Astrocyte (in vitro differentiated cells and primary cell): ENCODE results near the gene RICTOR. TPM values are rescaled to one million over a fixed set of nuclear protein-coding genes. Genes with fewer than 3 reads are reported as not detected.

Source experiments
- DNase-seq: peaks from one replicate; pipeline ENCODE4 v3.0.0-alpha.2; 2010; ENCODE audit warnings: low read depth
- FAIRE-seq: peaks from 2 replicates; lab custom pipeline; 2011; peaks lifted over from hg19 to GRCh38; lab: Jason Lieb, UNC
- H2AFZ ChIP-seq: 2 replicates; pipeline ENCODE4 v1.6.0; 2012; ENCODE audit warnings: low read depth, low read length, inconsistent platforms
- H3K27ac ChIP-seq: 2 replicates; pipeline ENCODE4 v1.5.1; 2011; ENCODE audit warnings: low read depth, low read length, inconsistent platforms
- H3K27me3 ChIP-seq: 2 replicates; pipeline ENCODE4 v1.6.0; 2011; ENCODE audit warnings: low read length, inconsistent platforms; ENCODE audit not compliant: insufficient read depth
- H3K36me3 ChIP-seq: 2 replicates; pipeline ENCODE4 v1.5.1; 2011; ENCODE audit warnings: low read length, inconsistent platforms; ENCODE audit not compliant: insufficient read depth
- H3K4me1 ChIP-seq: 2 replicates; pipeline ENCODE4 v1.5.1; 2011; ENCODE audit warnings: low read length, inconsistent platforms; ENCODE audit not compliant: insufficient read depth
- H3K4me2 ChIP-seq: 2 replicates; pipeline ENCODE4 v1.6.0; 2012; ENCODE audit warnings: low read length, inconsistent platforms
- H3K4me3 ChIP-seq: 2 replicates; pipeline ENCODE4 v1.5.1; 2011; ENCODE audit warnings: low read depth, mild to moderate bottlenecking, low read length, inconsistent platforms; ENCODE audit not compliant: insufficient read depth
- H3K79me2 ChIP-seq: 2 replicates; pipeline ENCODE4 v1.6.0; 2012; ENCODE audit warnings: mild to moderate bottlenecking, low read length, inconsistent platforms; ENCODE audit not compliant: insufficient read depth
- H3K9ac ChIP-seq: 2 replicates; pipeline ENCODE4 v1.6.0; 2012; ENCODE audit warnings: mild to moderate bottlenecking, low read length, inconsistent platforms
- H3K9me3 ChIP-seq: 2 replicates; pipeline ENCODE4 v1.5.1; 2012; ENCODE audit warnings: low read depth, mild to moderate bottlenecking, low read length, inconsistent platforms; ENCODE audit not compliant: insufficient read depth
- H4K20me1 ChIP-seq: 2 replicates; pipeline ENCODE4 v1.6.0; 2012; ENCODE audit warnings: low read length, inconsistent platforms; ENCODE audit not compliant: insufficient read depth
- H3K27ac Mint-ChIP-seq: one replicate; pipeline ENCODE4 v1.8.0; 2021; ENCODE audit warnings: mild to moderate bottlenecking, mixed read lengths; ENCODE audit not compliant: unreplicated experiment
- H3K27me3 Mint-ChIP-seq: one replicate; pipeline ENCODE4 v1.8.0; 2021; ENCODE audit warnings: low read depth, mixed read lengths; ENCODE audit not compliant: unreplicated experiment
- H3K36me3 Mint-ChIP-seq: one replicate; pipeline ENCODE4 v1.8.0; 2021; ENCODE audit warnings: low read depth, mixed read lengths; ENCODE audit not compliant: unreplicated experiment
- H3K4me1 Mint-ChIP-seq: one replicate; pipeline ENCODE4 v1.8.0; 2021; ENCODE audit warnings: low read depth, mixed read lengths; ENCODE audit not compliant: unreplicated experiment
- H3K4me3 Mint-ChIP-seq: one replicate; pipeline ENCODE4 v1.8.0; 2021; ENCODE audit warnings: mild to moderate bottlenecking, moderate library complexity, mixed read lengths; ENCODE audit not compliant: unreplicated experiment
- H3K9me3 Mint-ChIP-seq: one replicate; pipeline ENCODE4 v1.8.0; 2021; ENCODE audit warnings: mild to moderate bottlenecking, mixed read lengths; ENCODE audit not compliant: unreplicated experiment
- EZH2 ChIP-seq: IDR thresholded peaks from 2 replicates; pipeline ENCODE4 v1.6.1; 2012; ENCODE audit warnings: mild to moderate bottlenecking, low read length, inconsistent platforms; ENCODE audit not compliant: insufficient read depth
- total RNA-seq: library from RNA; stranded (reverse); gene quantifications from 2 replicates; pipeline ENCODE4 v1.2.1, GENCODE V29; 2021
- TF ChIP-seq, protein P1 (sequence below): IDR thresholded peaks from 2 replicates; pipeline ENCODE4 v1.5.1; 2011; ENCODE audit warnings: low read depth, mild to moderate bottlenecking, inconsistent platforms, low read length, moderate library complexity; ENCODE audit not compliant: insufficient read depth

Gene RICTOR
- total RNA-seq, 1 donor from 2014 or later, result 43.2 TPM

DNA sequence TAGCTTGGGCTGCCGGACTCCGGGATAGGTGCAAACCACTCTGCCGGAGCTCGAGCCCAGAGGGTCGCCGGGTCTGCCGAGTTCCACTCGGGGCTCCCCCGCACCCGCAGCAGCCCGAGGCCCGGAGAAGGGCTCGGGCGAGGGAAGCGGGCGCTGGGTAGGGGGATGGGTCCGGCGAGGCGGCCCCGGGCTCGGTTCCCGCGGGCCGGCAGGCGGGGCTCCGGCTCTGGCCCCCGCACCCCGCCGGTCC, 507 bp downstream of the RICTOR start:
- Histone ChIP-seq H3K4me1 (peaks cover 12% of the 10 kb centered on the region), H2AFZ (peak overlapping the region; percentile 34), H3K4me3 (peak overlapping the region; percentile 95), H3K79me2 (peaks cover 48% of the 10 kb centered on the region), H3K36me3 (no peaks in the 10 kb centered on the region), H3K9me3 (no peaks in the 10 kb centered on the region), H3K9ac (peak overlapping the region; percentile 99), H3K27me3 (no peaks in the 10 kb centered on the region), H4K20me1 (peaks cover 33% of the 10 kb centered on the region), H3K4me2 (peak overlapping the region; percentile 88), H3K27ac (peak overlapping the region; percentile 97)
- no peak for DNase-seq
- Mint-ChIP-seq H3K27me3 (no peaks in the 10 kb centered on the region), H3K36me3 (peaks cover 2% of the 10 kb centered on the region), H3K4me1 (peaks cover 32% of the 10 kb centered on the region), H3K27ac (no peak overlapping the region), H3K4me3 (peak overlapping the region; percentile 98), H3K9me3 (no peaks in the 10 kb centered on the region)
- no peak for TF ChIP-seq EZH2
- TF ChIP-seq, protein P1, sequence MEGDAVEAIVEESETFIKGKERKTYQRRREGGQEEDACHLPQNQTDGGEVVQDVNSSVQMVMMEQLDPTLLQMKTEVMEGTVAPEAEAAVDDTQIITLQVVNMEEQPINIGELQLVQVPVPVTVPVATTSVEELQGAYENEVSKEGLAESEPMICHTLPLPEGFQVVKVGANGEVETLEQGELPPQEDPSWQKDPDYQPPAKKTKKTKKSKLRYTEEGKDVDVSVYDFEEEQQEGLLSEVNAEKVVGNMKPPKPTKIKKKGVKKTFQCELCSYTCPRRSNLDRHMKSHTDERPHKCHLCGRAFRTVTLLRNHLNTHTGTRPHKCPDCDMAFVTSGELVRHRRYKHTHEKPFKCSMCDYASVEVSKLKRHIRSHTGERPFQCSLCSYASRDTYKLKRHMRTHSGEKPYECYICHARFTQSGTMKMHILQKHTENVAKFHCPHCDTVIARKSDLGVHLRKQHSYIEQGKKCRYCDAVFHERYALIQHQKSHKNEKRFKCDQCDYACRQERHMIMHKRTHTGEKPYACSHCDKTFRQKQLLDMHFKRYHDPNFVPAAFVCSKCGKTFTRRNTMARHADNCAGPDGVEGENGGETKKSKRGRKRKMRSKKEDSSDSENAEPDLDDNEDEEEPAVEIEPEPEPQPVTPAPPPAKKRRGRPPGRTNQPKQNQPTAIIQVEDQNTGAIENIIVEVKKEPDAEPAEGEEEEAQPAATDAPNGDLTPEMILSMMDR, result no peak
- FAIRE-seq, result no peak

DNA sequence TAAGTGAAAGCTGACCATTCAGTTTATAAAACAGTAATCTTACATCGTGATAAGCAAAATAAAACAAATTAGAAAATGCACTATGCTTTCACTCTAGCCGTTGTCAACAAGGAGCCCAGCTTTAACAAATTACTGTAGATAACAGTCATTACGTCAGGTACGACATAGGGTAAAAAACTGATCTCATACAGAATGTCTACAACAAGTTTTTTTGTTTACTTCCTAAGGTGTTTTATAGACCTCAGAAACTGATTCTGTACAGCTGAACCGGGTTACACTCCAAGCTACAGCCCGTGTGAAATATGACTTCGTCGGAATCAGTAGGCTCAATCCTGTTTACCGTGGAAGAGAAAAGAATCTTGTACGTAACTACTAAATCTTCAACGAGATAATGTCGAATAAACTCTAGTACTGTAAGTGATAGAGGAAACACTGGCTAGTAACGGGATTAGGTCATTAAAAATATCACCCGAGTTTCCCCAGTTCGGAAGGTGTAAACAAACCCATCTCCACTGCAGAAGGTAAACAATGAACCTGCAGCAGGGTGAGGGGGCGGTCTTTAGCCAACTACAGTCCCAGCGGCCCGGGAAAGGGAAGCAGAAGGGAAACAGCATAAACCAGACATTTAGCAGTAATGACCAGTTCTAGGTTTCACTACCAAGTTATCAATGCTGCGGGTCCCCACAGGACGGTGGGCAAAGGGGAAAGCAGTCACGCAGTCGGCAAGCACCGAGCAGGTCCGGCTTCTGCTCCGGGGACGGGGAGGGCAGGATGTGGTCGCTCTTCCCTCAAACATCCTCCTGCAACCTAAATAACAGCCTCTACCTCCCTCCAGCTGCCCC, 1.1 kb downstream of the RICTOR start:
- Mint-ChIP-seq H3K9me3 (no peaks in the 10 kb centered on the region), H3K36me3 (peaks cover 2% of the 10 kb centered on the region), H3K27me3 (no peaks in the 10 kb centered on the region), H3K4me1 (peaks cover 38% of the 10 kb centered on the region), H3K27ac (peak overlapping the region; percentile 97), H3K4me3 (peak overlapping the region; percentile 98)
- Histone ChIP-seq H2AFZ (peak overlapping the region; percentile 34), H3K27ac (peak overlapping the region; percentile 97), H3K4me1 (peaks cover 12% of the 10 kb centered on the region), H3K27me3 (no peaks in the 10 kb centered on the region), H3K4me2 (peak overlapping the region; percentile 88), H3K9me3 (no peaks in the 10 kb centered on the region), H3K4me3 (peak overlapping the region; percentile 95), H3K36me3 (peaks cover 5% of the 10 kb centered on the region), H4K20me1 (peaks cover 39% of the 10 kb centered on the region), H3K9ac (peak overlapping the region; percentile 99), H3K79me2 (peaks cover 54% of the 10 kb centered on the region)
- FAIRE-seq (peak; percentile 54), DNase-seq (peak; percentile 37)
- no peak for TF ChIP-seq EZH2
- TF ChIP-seq, protein P1, result no peak

DNA sequence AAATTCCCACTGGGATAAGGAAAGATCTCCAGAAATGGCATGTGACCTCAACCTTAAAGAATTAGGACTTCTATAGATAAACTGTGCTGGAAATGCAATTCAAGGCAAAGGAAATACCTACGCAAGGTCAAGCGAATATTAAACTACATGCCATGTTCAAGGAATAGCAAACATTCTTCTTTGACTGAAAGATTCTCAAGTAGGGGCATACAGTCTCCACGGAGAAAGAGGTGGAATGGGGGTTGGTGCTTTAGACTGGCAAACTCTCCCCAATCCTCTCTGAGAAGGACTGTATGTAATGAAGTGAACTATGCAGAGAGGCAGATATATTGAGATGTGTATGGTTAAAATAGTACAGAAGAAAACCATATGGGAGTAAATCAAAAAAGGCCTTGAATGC, 6.1 kb downstream of the RICTOR start:
- Histone ChIP-seq H3K27me3 (no peaks in the 10 kb centered on the region), H2AFZ (no peak overlapping the region), H4K20me1 (peaks cover 73% of the 10 kb centered on the region), H3K9ac (no peak overlapping the region), H3K36me3 (peaks cover 10% of the 10 kb centered on the region), H3K9me3 (no peaks in the 10 kb centered on the region), H3K4me1 (peaks cover 5% of the 10 kb centered on the region), H3K79me2 (peaks cover 97% of the 10 kb centered on the region), H3K4me3 (no peak overlapping the region), H3K4me2 (no peak overlapping the region), H3K27ac (no peak overlapping the region)
- TF ChIP-seq, protein P1, result no peak
- TF ChIP-seq EZH2, result no peak
- no peak overlapping the region for H3K4me3 Mint-ChIP-seq
- H3K4me1 Mint-ChIP-seq, result peaks cover 32% of the 10 kb centered on the region
- DNase-seq (no peak), FAIRE-seq (no peak)
- no peaks in the 10 kb centered on the region for H3K27me3 Mint-ChIP-seq
- H3K9me3 Mint-ChIP-seq, result peaks cover 7% of the 10 kb centered on the region
- peak overlapping the region; percentile 1 for H3K27ac Mint-ChIP-seq
- H3K36me3 Mint-ChIP-seq, result peaks cover 23% of the 10 kb centered on the region
